Urinary bladder (tissue), 4 donors: ENCODE data around the gene SLC16A5. TPM values are rescaled to one million over a fixed set of nuclear protein-coding genes. Genes with fewer than 3 reads are reported as not detected.

ENCODE experiments used
- DNase-seq: peaks from one replicate; pipeline ENCODE4 v3.0.0-alpha.2; 2015; ENCODE audit errors: extremely low spot score
- H3K27ac ChIP-seq: one replicate; pipeline ENCODE4 v1.5.1; 2013; ENCODE audit warnings: low read depth, mild to moderate bottlenecking, moderate library complexity
- H3K36me3 ChIP-seq: one replicate; pipeline ENCODE4 v1.6.1; 2013; ENCODE audit warnings: mild to moderate bottlenecking, moderate library complexity; ENCODE audit not compliant: insufficient read depth
- H3K4me1 ChIP-seq: one replicate; pipeline ENCODE4 v1.6.1; 2013; ENCODE audit warnings: mild to moderate bottlenecking, moderate library complexity; ENCODE audit not compliant: insufficient read depth
- H3K4me3 ChIP-seq: one replicate; pipeline ENCODE4 v1.5.1; 2013; ENCODE audit warnings: low read depth, low read length
- WGBS: extraction: QIAGEN DNeasy Blood & Tissue Kit; methylation state at CpG from one replicate; pipeline ENCODE4 v1.1.7; 2013; 5-methylcytosine and 5-hydroxymethylcytosine counted together
- polyA plus RNA-seq: library from polyadenylated mRNA; stranded (reverse); fragments of 200-250 nt; gene quantifications from one replicate; pipeline ENCODE4 v1.2.3, GENCODE V29; 2013
- total RNA-seq: library from RNA; depleted of rRNA; stranded (reverse); fragments of >200 nt; gene quantifications from one replicate; pipeline ENCODE4 v1.2.3, GENCODE V29; 2014
- donor health status: healthy with polysubstance abuse.
- donor health status: healthy.

Gene SLC16A5
- total and polyA plus RNA-seq, 2 donors: 13.2 to 17.6 TPM

GRCh38 chr17:75059369-75060345, 28.1 kb upstream of the SLC16A5 start:
- Histone ChIP-seq H3K27ac (peak overlapping the region; percentile 46), H3K36me3 (no peaks in the 10 kb centered on the region), H3K4me3 (no peak overlapping the region), H3K4me1 (no peaks in the 10 kb centered on the region)
- 59% methylated on average over 25 of the region's 25 CpGs for WGBS
- DNase-seq: no peak

GRCh38 chr17:75060434-75061054, 27.2 kb upstream of the SLC16A5 start:
- Histone ChIP-seq H3K4me1 (no peaks in the 10 kb centered on the region), H3K36me3 (no peaks in the 10 kb centered on the region), H3K4me3 (no peak overlapping the region), H3K27ac (no peak overlapping the region)
- WGBS: 92% methylated on average over 26 of the region's 26 CpGs
- no peak for DNase-seq

- 95% methylated on average over 10 of the region's 10 CpGs for WGBS
- Histone ChIP-seq H3K4me3 (no peak overlapping the region), H3K4me1 (no peaks in the 10 kb centered on the region), H3K27ac (no peak overlapping the region), H3K36me3 (no peaks in the 10 kb centered on the region)
- no peak for DNase-seq
Measured at GRCh38 chr17:75061055-75061438, 26.7 kb upstream of the SLC16A5 start.

- no peak overlapping the region for H3K27ac ChIP-seq
- 82% methylated on average over 8 of the region's 8 CpGs for WGBS
Measured at GRCh38 chr17:75061618-75062017, 26.1 kb upstream of the SLC16A5 start.

GRCh38 chr17:75063201-75063600, 24.6 kb upstream of the SLC16A5 start:
- no peak for DNase-seq
- Histone ChIP-seq H3K27ac (no peak overlapping the region), H3K4me3 (no peak overlapping the region), H3K36me3 (no peaks in the 10 kb centered on the region), H3K4me1 (no peaks in the 10 kb centered on the region)
- WGBS: 87% methylated on average over 13 of the region's 13 CpGs

More at GRCh38 chr17:75061618-75062017, 26.1 kb upstream of the SLC16A5 start:
- Histone ChIP-seq H3K36me3 (no peaks in the 10 kb centered on the region), H3K4me1 (no peaks in the 10 kb centered on the region), H3K4me3 (no peak overlapping the region)
- no peak for DNase-seq

GRCh38 chr17:75063626-75064025, 24.1 kb upstream of the SLC16A5 start:
- Histone ChIP-seq H3K27ac (no peak overlapping the region), H3K4me3 (no peak overlapping the region), H3K4me1 (no peaks in the 10 kb centered on the region), H3K36me3 (no peaks in the 10 kb centered on the region)
- no peak for DNase-seq
- 92% methylated on average over 3 of the region's 3 CpGs for WGBS

- Histone ChIP-seq H3K4me3 (no peak overlapping the region), H3K27ac (no peak overlapping the region), H3K4me1 (no peaks in the 10 kb centered on the region), H3K36me3 (no peaks in the 10 kb centered on the region)
- 93% methylated on average over 11 of the region's 11 CpGs for WGBS
- no peak for DNase-seq
Measured at GRCh38 chr17:75064040-75064439, 23.7 kb upstream of the SLC16A5 start.

- no peaks in the 10 kb centered on the region for H3K36me3 ChIP-seq
- DNase-seq: no peak
- WGBS: 85% methylated on average over 8 of the region's 8 CpGs
Measured at GRCh38 chr17:75064460-75064859, 23.3 kb upstream of the SLC16A5 start.

GRCh38 chr17:75064867-75065561, 22.7 kb upstream of the SLC16A5 start:
- 90% methylated on average over 18 of the region's 18 CpGs for WGBS
- Histone ChIP-seq H3K4me1 (no peaks in the 10 kb centered on the region), H3K36me3 (no peaks in the 10 kb centered on the region), H3K4me3 (no peak overlapping the region), H3K27ac (no peak overlapping the region)
- DNase-seq: no peak

More at GRCh38 chr17:75064460-75064859, 23.3 kb upstream of the SLC16A5 start:
- Histone ChIP-seq H3K4me3 (no peak overlapping the region), H3K27ac (no peak overlapping the region), H3K4me1 (no peaks in the 10 kb centered on the region)

- WGBS: 74% methylated on average over 6 of the region's 6 CpGs
- H3K4me1 ChIP-seq: no peaks in the 10 kb centered on the region
- DNase-seq: no peak
- H3K4me3 ChIP-seq: no peak overlapping the region
- no peak overlapping the region for H3K27ac ChIP-seq
- H3K36me3 ChIP-seq: no peaks in the 10 kb centered on the region
Measured at GRCh38 chr17:75065562-75066151, 22.1 kb upstream of the SLC16A5 start.

GRCh38 chr17:75067856-75068255, 19.9 kb upstream of the SLC16A5 start:
- H3K4me1 ChIP-seq: no peaks in the 10 kb centered on the region
- H3K36me3 ChIP-seq: no peaks in the 10 kb centered on the region
- no peak overlapping the region for H3K27ac ChIP-seq
- DNase-seq: no peak
- WGBS: 58% methylated on average over 4 of the region's 4 CpGs
- H3K4me3 ChIP-seq: no peak overlapping the region

GRCh38 chr17:75068750-75069149, 19.0 kb upstream of the SLC16A5 start:
- WGBS: 84% methylated on average over 8 of the region's 8 CpGs
- no peak overlapping the region for H3K4me3 ChIP-seq
- no peaks in the 10 kb centered on the region for H3K36me3 ChIP-seq
- no peaks in the 10 kb centered on the region for H3K4me1 ChIP-seq
- no peak overlapping the region for H3K27ac ChIP-seq
- no peak for DNase-seq

- H3K4me3 ChIP-seq: no peak overlapping the region
- no peak overlapping the region for H3K27ac ChIP-seq
- 92% methylated on average over 2 of the region's 2 CpGs for WGBS
- DNase-seq: no peak
- H3K36me3 ChIP-seq: no peaks in the 10 kb centered on the region
- no peaks in the 10 kb centered on the region for H3K4me1 ChIP-seq
Measured at GRCh38 chr17:75069783-75070182, 18.0 kb upstream of the SLC16A5 start.
